HEK293T (cell line): ENCODE results near the gene CUEDC1.

Source experiments
- CTCF ChIA-PET: fragments of 350-600 bp; formaldehyde crosslinking; extraction: SDS; loops from one replicate; lab custom pipeline; 2021; ENCODE audit warnings: antibody characterized with exemption, inconsistent platforms; lab: Yijun Ruan, JAX
- POLR2A ChIA-PET: fragments of 350-600 bp; formaldehyde crosslinking; extraction: SDS; loops from one replicate; lab custom pipeline; 2020; ENCODE audit warnings: antibody characterized with exemption, inconsistent platforms; lab: Yijun Ruan, JAX
- DNase-seq: peaks from one replicate; pipeline ENCODE4 v3.0.0; 2012; ENCODE audit warnings: mixed read lengths; ENCODE audit errors: extremely low spot score
- ARNT ChIP-seq: fragments of 450-650 bp; IDR thresholded peaks from 2 replicates; pipeline ENCODE4 v1.6.1; 2017; ENCODE audit warnings: mild to moderate bottlenecking
- BHLHE40 ChIP-seq: fragments of 450-650 bp; IDR thresholded peaks from 2 replicates; pipeline ENCODE4 v1.6.1; 2016; ENCODE audit warnings: mild to moderate bottlenecking, moderate library complexity, borderline replicate concordance
- CTBP1 ChIP-seq: fragments of 450-650 bp; IDR thresholded peaks from 2 replicates; pipeline ENCODE4 v1.6.1; 2016; ENCODE audit warnings: borderline replicate concordance
- ELF4 ChIP-seq: fragments of 450-650 bp; IDR thresholded peaks from 2 replicates; pipeline ENCODE4 v1.6.1; 2017; ENCODE audit warnings: antibody characterized with exemption
- FOXA1 ChIP-seq: fragments of 450-650 bp; IDR thresholded peaks from 2 replicates; pipeline ENCODE4 v1.6.1; 2016; ENCODE audit warnings: mild to moderate bottlenecking
- FOXK2 ChIP-seq: fragments of 450-650 bp; IDR thresholded peaks from 2 replicates; pipeline ENCODE4 v1.6.1; 2016; ENCODE audit warnings: mild to moderate bottlenecking
- FOXM1 ChIP-seq: fragments of 450-650 bp; IDR thresholded peaks from 2 replicates; pipeline ENCODE4 v1.6.1; 2017; ENCODE audit warnings: mild to moderate bottlenecking, borderline replicate concordance
- HDGF ChIP-seq: fragments of 450-650 bp; IDR thresholded peaks from 2 replicates; pipeline ENCODE4 v1.6.1; 2017; ENCODE audit warnings: antibody characterized with exemption, borderline replicate concordance
- L3MBTL2 ChIP-seq: fragments of 450-650 bp; conservative IDR thresholded peaks from 2 replicates; pipeline ENCODE4 v1.6.1; 2016; ENCODE audit warnings: mild to moderate bottlenecking
- LEF1 ChIP-seq: fragments of 450-650 bp; IDR thresholded peaks from 2 replicates; pipeline ENCODE4 v1.6.1; 2017; ENCODE audit warnings: mild to moderate bottlenecking, borderline replicate concordance
- NFRKB ChIP-seq: fragments of 450-650 bp; IDR thresholded peaks from 2 replicates; pipeline ENCODE4 v1.6.1; 2016; ENCODE audit warnings: mild to moderate bottlenecking, moderate library complexity
- SP1 ChIP-seq: fragments of 450-650 bp; IDR thresholded peaks from 2 replicates; pipeline ENCODE4 v1.6.1; 2017
- SUZ12 ChIP-seq: fragments of 450-650 bp; IDR thresholded peaks from 2 replicates; pipeline ENCODE4 v1.6.1; 2016; ENCODE audit warnings: mild to moderate bottlenecking
- TARDBP ChIP-seq: fragments of 450-650 bp; IDR thresholded peaks from 2 replicates; pipeline ENCODE4 v1.6.1; 2016
- ZNF384 ChIP-seq: fragments of 450-650 bp; IDR thresholded peaks from 2 replicates; pipeline ENCODE4 v1.6.1; 2016
- TF ChIP-seq, protein P1 (sequence below): fragments of 450-650 bp; IDR thresholded peaks from 2 replicates; pipeline ENCODE4 v1.6.1; 2016

Gene CUEDC1

DNA sequence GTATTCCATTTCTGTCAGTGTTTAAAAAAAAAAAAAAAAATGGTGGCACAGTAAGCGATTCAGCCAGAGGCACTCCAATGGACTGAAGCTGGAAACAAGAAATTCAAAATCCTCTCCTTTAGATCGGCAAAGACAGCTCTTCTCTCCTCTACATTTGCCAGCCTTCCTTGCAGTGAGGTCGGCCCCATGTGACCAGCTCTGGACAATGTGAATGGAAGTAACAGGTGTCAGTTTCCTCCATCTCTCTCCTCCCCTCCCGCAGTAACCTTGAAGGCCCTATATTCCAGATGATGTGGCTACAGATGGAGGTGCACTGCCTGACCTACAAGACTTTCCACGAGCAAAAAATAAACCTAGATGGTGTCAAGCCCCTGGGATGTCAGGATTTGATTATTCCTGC is 15.0 kb downstream of the CUEDC1 start:
- no peak for DNase-seq
- POLR2A ChIA-PET: interaction anchor here (1.0 to 4.6 kb wide), 5 partner anchors 8 to 20 kb away, joined by 3 to 24 read pairs (median 5); partner anchors contain the start of gene CUEDC1
- TF ChIP-seq, protein P1, sequence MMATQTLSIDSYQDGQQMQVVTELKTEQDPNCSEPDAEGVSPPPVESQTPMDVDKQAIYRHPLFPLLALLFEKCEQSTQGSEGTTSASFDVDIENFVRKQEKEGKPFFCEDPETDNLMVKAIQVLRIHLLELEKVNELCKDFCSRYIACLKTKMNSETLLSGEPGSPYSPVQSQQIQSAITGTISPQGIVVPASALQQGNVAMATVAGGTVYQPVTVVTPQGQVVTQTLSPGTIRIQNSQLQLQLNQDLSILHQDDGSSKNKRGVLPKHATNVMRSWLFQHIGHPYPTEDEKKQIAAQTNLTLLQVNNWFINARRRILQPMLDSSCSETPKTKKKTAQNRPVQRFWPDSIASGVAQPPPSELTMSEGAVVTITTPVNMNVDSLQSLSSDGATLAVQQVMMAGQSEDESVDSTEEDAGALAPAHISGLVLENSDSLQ: peak; percentile 83
- no peak for TF ChIP-seq ELF4
- CTCF ChIA-PET: interaction anchor here (0.7 kb wide), 1 partner anchor 16 kb away, joined by 4 read pairs; no protein-coding TSS in a partner anchor

DNA sequence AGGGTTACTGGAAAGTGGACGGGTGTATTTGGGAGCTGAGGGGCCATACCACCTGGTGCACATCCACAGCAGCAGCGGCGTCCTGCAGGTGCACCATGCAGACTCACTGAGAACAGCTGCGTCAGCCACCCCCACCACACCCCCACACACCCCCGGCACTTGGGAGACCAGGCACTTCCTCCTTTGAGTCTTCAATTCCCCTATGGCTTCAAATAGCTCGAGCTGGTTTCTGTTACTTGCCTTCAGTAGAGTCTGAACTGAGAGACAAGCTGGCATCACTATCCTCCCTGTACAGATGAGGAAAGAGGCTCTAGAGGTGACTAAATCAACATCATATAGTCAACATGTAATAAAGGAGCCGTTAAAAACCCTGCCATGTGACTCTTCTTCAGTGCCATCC is 15.4 kb downstream of the CUEDC1 start:
- ChIA-PET CTCF (interaction anchor here (0.7 kb wide), 1 partner anchor 16 kb away, joined by 4 read pairs; no protein-coding TSS in a partner anchor), POLR2A (interaction anchor here (1.0 to 4.6 kb wide), 5 partner anchors 8 to 20 kb away, joined by 3 to 24 read pairs (median 5); partner anchors contain the start of gene CUEDC1)
- DNase-seq: no peak
- TF ChIP-seq L3MBTL2: no peak
- TF ChIP-seq, protein P1: no peak
- no peak for TF ChIP-seq NFRKB
- TF ChIP-seq LEF1: no peak
- TF ChIP-seq ARNT: no peak
- no peak for TF ChIP-seq HDGF
- no peak for TF ChIP-seq ZNF384
- TF ChIP-seq TARDBP: no peak
- no peak for TF ChIP-seq ELF4
- TF ChIP-seq CTBP1: no peak
- TF ChIP-seq SP1: no peak
- TF ChIP-seq FOXM1: no peak
- TF ChIP-seq SUZ12: no peak

DNA sequence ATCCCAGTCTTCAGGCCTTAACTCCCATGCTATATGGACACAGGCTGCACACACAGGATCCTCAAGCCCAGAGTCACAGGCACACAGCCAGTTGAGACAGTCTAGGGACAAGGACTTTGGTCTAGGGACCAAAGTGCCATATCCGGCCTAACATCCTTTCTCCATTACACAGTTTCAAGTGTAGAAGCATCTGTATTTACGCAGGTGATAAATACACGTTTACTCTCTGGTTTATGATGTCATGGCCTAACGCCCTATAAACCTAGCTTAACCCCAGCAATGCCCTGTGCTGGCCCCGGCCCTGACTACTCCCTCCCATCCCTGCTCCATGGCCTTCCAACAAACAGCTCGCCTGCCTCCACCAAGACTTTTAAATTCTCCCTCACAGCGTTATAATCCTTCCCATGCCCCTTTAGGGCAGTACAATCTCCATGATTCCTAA is 17.1 kb downstream of the CUEDC1 start:
- no peak for DNase-seq
- TF ChIP-seq SUZ12: no peak
- no peak for TF ChIP-seq HDGF
- no peak for TF ChIP-seq FOXK2
- no peak for TF ChIP-seq ARNT
- TF ChIP-seq ELF4: no peak
- TF ChIP-seq TARDBP: no peak
- no peak for TF ChIP-seq L3MBTL2
- CTCF ChIA-PET: interaction anchor here (0.6 to 0.9 kb wide), 2 partner anchors 18 to 121 kb away, joined by 3 read pairs; partner anchors contain the start of gene CUEDC1
- POLR2A ChIA-PET: interaction anchor here (0.9 to 4.6 kb wide), 3 partner anchors 10 to 17 kb away, joined by 4 to 24 read pairs (median 8); partner anchors contain the start of gene CUEDC1

DNA sequence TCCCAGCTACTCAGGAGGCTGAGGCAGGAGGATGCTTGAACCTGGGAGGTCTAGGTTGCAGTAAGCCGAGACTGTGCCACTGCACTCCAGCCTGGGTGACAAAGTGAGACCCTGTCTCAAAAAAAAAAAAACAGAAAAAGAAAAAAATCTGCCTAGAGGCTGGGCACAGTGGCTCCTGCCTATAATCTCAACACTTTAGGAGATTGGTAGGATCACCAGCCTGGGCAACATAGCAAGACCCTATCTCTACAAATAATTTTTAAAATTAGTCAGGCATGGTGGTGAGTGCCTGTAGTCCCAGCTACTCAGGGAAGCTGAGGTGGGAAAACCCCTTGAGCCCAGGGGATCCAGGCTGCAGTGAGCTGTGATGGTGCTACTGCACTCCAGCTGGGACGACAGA is 17.7 kb downstream of the CUEDC1 start:
- no peak for DNase-seq
- ChIA-PET POLR2A (interaction anchor here (4.6 kb wide), 1 partner anchor 18 kb away, joined by 24 read pairs; the partner anchor contains the start of gene CUEDC1), CTCF (no interaction called here)
- TF ChIP-seq BHLHE40 (no peak), CTBP1 (no peak), SUZ12 (no peak), HDGF (no peak), TARDBP (no peak), ZNF384 (no peak), FOXK2 (no peak), SP1 (no peak), FOXM1 (no peak), L3MBTL2 (no peak), ARNT (no peak), FOXA1 (no peak), ELF4 (no peak), NFRKB (no peak), LEF1 (no peak)
- TF ChIP-seq, protein P1: no peak

DNA sequence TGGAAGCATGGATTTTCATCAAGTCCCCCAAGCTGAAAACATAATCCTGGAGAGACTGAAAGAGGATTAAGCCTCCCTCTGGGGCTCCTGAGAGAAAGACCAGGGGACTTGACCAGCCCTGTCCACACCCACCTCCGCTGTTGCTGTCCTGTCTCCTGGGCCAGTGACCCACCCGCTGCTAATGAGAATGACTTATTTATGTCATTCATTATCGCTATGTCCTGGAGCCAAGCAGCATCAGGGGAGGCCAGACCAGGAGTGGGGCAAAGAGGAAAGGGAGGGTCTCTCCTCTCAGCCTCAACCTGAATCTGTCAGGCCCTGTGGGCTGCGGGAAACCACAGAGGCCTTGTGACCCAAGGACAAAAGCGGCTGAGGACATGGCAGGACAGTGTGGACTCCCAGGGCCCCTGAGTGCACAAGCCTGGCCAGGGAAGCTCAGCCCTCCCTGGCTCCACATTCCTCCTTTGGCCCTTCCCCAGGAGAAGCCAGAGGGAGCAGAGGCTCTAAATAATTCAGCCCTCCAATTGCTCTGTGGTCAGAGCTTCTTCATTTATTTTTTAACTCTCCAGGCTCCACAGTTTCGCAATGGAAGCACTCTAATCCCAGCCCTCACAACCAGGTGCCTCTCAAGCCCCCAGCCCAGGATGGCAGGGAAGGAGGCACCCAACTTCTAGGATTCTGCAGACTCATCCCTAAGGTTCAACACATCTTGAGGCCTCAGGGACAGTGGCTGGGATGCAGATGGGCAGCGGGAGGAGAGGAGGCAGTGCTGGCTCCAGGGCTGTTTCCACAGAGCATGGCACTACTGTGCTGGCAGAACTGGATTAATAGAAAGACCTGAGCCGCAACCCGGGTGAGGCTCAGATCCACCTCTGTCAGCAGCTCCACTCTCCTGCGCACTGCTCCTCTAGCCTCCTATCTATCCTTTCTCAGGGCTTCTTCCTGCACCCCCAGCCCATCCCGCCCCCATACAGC is 19.1 kb downstream of the CUEDC1 start:
- CTCF ChIA-PET: interaction anchor here (1.0 kb wide), 1 partner anchor 16 kb away, joined by 5 read pairs; no protein-coding TSS in a partner anchor
- POLR2A ChIA-PET: interaction anchor here (1.8 kb wide), 1 partner anchor 18 kb away, joined by 6 read pairs; no protein-coding TSS in a partner anchor
- TF ChIP-seq FOXA1 (no peak), LEF1 (no peak), ARNT (no peak), SP1 (no peak), SUZ12 (no peak), FOXK2 (no peak), TARDBP (no peak), FOXM1 (no peak), NFRKB (no peak), ELF4 (no peak), BHLHE40 (no peak), CTBP1 (no peak), ZNF384 (no peak), HDGF (no peak), L3MBTL2 (no peak)
- TF ChIP-seq, protein P1: no peak
- no peak for DNase-seq
